HepG2 (cell line): ENCODE data around the gene ZNF117. TPM values are rescaled to one million over a fixed set of nuclear protein-coding genes. Genes with fewer than 3 reads are reported as not detected.

Experiments used
- PAF1 ChIP-seq: IDR thresholded peaks from 2 replicates; pipeline ENCODE4 v1.6.1; 2016; ENCODE audit warnings: missing genetic modification reagents, missing compliant biosample characterization
- PLRG1 ChIP-seq: fragments of 450-650 bp; conservative IDR thresholded peaks from 2 replicates; pipeline ENCODE4 v1.6.1; 2016
- SNAI1 ChIP-seq: sonication (generic); formaldehyde crosslinking; IDR thresholded peaks from 2 replicates; pipeline ENCODE4 v1.5.0; 2020; ENCODE audit warnings: mild to moderate bottlenecking, missing genetic modification reagents, borderline replicate concordance
- TERF1 ChIP-seq: sonication (generic); formaldehyde crosslinking; IDR thresholded peaks from 2 replicates; pipeline ENCODE4 v1.8.0; 2022; ENCODE audit warnings: mild to moderate bottlenecking, missing genetic modification reagents, moderate library complexity
- WIZ ChIP-seq: sonication (generic); formaldehyde crosslinking; IDR thresholded peaks from 2 replicates; pipeline ENCODE4 v1.5.1; 2020; ENCODE audit warnings: mild to moderate bottlenecking, missing genetic modification reagents
- ZNF281 ChIP-seq: sonication (generic); formaldehyde crosslinking; IDR thresholded peaks from 2 replicates; pipeline ENCODE4 v1.4.0; 2020; ENCODE audit warnings: missing genetic modification reagents, borderline replicate concordance
- ZNF580 ChIP-seq: IDR thresholded peaks from 2 replicates; pipeline ENCODE4 v1.6.1; 2016; ENCODE audit warnings: low read depth, borderline replicate concordance
- ZNF646 ChIP-seq: sonication (generic); formaldehyde crosslinking; IDR thresholded peaks from 2 replicates; pipeline ENCODE4 v1.9.0; 2021; ENCODE audit warnings: mild to moderate bottlenecking, missing genetic modification reagents
- polyA plus RNA-seq, 8 experiments: library from polyadenylated mRNA; depleted of rRNA in 3 of 8; stranded (reverse) in 7 of 8; unstranded in 1 of 8; fragments of >200 nt; fragmentation: Illumina TruSeq in 4 of 8; extraction: Trizol in 4 of 8; gene quantifications; 2 replicates each; pipeline versions ENCODE4 v1.2.1 to v1.2.3, GENCODE V29; 2011 to 2016; ENCODE audit warnings: low read depth in 4 of 8, missing spikeins in 1 of 8, mixed read lengths in 1 of 8; ENCODE audit not compliant: insufficient read depth in 1 of 8
- total RNA-seq, 5 experiments: library from RNA; depleted of rRNA; stranded (reverse); fragments of >200 nt; fragmentation: Illumina TruSeq; extraction: Trizol; gene quantifications; 2 replicates each; pipeline ENCODE4 v1.2.3, GENCODE V29; 2016; ENCODE audit warnings: low read depth in 1 of 5
- TF ChIP-seq, protein P1 (sequence below): IDR thresholded peaks from 2 replicates; pipeline ENCODE4 v1.6.1; 2016; ENCODE audit warnings: low read depth, missing genetic modification reagents, missing compliant biosample characterization

The ZNF117 gene
- total and polyA plus RNA-seq, 2 of the 13 experiments (the other 11 are each of a cell fraction or from before 2014, with no cell fraction given): 6.6 to 20.0 TPM

- TF ChIP-seq SNAI1 (CRISPR knock-in tag): no peak
- TF ChIP-seq ZNF580 (CRISPR knock-in tag): peak; percentile 77; the same call in 1 of the 2 replicates
- no peak for TF ChIP-seq ZNF646
- TF ChIP-seq PAF1 (CRISPR knock-in tag): peak; percentile 67; the same call in 1 of the 2 replicates
- TF ChIP-seq ZNF281 (CRISPR knock-in tag): no peak
- TF ChIP-seq, protein P1, sequence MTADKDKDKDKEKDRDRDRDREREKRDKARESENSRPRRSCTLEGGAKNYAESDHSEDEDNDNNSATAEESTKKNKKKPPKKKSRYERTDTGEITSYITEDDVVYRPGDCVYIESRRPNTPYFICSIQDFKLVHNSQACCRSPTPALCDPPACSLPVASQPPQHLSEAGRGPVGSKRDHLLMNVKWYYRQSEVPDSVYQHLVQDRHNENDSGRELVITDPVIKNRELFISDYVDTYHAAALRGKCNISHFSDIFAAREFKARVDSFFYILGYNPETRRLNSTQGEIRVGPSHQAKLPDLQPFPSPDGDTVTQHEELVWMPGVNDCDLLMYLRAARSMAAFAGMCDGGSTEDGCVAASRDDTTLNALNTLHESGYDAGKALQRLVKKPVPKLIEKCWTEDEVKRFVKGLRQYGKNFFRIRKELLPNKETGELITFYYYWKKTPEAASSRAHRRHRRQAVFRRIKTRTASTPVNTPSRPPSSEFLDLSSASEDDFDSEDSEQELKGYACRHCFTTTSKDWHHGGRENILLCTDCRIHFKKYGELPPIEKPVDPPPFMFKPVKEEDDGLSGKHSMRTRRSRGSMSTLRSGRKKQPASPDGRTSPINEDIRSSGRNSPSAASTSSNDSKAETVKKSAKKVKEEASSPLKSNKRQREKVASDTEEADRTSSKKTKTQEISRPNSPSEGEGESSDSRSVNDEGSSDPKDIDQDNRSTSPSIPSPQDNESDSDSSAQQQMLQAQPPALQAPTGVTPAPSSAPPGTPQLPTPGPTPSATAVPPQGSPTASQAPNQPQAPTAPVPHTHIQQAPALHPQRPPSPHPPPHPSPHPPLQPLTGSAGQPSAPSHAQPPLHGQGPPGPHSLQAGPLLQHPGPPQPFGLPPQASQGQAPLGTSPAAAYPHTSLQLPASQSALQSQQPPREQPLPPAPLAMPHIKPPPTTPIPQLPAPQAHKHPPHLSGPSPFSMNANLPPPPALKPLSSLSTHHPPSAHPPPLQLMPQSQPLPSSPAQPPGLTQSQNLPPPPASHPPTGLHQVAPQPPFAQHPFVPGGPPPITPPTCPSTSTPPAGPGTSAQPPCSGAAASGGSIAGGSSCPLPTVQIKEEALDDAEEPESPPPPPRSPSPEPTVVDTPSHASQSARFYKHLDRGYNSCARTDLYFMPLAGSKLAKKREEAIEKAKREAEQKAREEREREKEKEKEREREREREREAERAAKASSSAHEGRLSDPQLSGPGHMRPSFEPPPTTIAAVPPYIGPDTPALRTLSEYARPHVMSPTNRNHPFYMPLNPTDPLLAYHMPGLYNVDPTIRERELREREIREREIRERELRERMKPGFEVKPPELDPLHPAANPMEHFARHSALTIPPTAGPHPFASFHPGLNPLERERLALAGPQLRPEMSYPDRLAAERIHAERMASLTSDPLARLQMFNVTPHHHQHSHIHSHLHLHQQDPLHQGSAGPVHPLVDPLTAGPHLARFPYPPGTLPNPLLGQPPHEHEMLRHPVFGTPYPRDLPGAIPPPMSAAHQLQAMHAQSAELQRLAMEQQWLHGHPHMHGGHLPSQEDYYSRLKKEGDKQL (CRISPR knock-in tag): no peak
- TF ChIP-seq WIZ (CRISPR knock-in tag): no peak
- TF ChIP-seq PLRG1: no peak
- no peak for TF ChIP-seq TERF1
Observed at GRCh38 chr7:65006094-65006992, 15.5 kb upstream of the ZNF117 start, which contains the start of gene ERV3-1 (continued).
